KBM-7 (cell line): Measurements from ENCODE around the gene PRKCZ.

ENCODE experiments used
- DNase-seq: peaks from one replicate; pipeline ENCODE4 v3.0.0-alpha.2; 2015
- in situ Hi-C: fragments of 300-500 bp; cut with MboI; formaldehyde crosslinking; loops from 2 replicates; pipeline ENCODE4 v1.14.3; 2020; ENCODE audit warnings: low sequenced_read_pairs, low pct_unique_long_range_greater_than_20kb, mixed read lengths

Gene PRKCZ

DNA sequence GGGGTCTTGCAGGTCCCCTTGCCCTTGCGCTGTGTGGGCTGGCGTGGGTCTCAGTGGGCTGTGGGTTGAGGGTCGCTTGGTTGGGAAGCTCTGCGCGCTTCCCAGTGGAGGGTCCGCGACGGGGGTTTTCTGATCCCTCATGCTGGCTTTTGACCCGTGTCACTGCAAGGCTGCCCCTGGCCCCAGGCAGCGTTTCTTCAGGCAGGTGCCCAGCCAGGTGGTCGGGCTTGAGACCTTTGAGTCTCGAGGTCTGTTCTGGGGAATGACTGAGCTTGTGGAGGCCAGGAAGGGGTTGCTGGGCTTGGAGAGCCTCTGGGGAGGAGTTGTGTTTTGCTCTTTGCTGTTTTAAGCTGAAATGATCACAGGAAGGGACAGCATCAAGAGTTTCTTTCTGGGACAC, 183.3 kb downstream of the PRKCZ start:
- no peak for DNase-seq
- in situ Hi-C loops, result no loop called here

DNA sequence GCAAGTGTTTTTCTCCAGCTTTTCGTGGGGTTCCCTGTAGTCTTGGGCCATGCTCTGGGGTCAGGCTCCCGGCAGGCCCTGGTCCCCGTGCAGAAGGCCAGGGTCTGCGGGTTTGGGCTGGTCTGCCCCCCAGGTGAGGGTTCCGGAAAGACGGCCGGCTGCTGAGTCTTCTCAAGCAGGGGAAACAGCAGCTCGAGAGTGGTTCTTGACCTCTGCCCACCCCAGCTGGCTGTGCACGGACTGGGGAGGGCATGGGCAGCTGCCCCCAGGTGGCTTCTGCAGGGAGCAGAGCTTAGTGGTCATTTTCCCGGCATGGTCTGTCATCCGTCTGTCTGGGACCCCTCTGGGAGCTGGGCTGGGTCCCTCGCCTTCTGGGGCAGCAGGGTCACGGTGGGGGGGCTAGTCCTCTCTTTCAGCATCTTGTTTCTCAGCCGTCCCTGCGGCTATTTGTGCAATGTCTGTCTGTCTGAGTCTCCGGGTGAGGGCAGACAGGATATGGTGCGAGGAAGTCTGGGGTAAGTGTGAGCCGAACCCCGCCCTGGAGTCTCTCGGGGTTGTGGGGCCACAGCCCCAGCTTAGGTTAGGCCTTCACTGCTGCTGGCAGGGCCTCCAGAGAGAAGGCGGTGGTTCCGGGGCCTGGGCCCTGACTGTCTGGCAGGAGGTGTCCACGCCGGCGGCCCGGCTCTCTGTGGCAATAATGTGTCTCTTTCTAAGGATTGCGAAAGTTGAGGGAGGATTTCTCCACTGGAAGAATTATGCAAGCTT, 184.0 kb downstream of the PRKCZ start:
- in situ Hi-C loops, result no loop called here
- DNase-seq, result peak; percentile 78

DNA sequence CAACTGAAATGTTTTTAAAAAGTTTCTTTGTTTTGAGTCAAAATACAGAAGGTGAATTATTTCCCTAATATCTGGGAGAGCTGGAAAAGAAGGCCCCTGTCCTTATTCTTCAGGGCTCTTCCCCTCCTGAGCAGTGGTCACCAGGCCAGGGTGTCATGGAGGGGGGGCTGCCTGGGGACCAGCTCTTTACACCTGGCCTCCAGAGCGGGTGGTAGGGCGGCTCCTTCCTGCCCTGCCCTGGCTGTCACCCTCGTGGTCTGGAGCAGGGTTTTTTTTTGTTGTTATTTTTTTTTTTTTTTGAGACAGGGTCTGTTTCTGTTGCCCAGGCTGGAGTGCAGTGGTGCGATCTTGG, 184.5 kb downstream of the PRKCZ start:
- in situ Hi-C loops, result no loop called here
- no peak for DNase-seq
